Liver (tissue), 9 donors: ENCODE results near the gene RPS19BP1. TPM values are rescaled to one million over a fixed set of nuclear protein-coding genes. Genes with fewer than 3 reads are reported as not detected.

Experiments
- DNase-seq: peaks from one replicate; pipeline ENCODE4 v3.0.0-alpha.2; 2017; ENCODE audit warnings: low spot score
- H3K27ac ChIP-seq, 2 donors: one replicate each; pipeline ENCODE4 v1.7.0; 2013; ENCODE audit warnings: inconsistent platforms in 2 of 2, low read length in 2 of 2, control low read depth in 1 of 2, low read depth in 1 of 2, mild to moderate bottlenecking in 1 of 2
- H3K27me3 ChIP-seq, 4 donors: one replicate each; pipeline versions ENCODE4 v1.6.1 to v1.7.0; 2013; ENCODE audit warnings: low read length in 3 of 4, inconsistent platforms in 1 of 4, mild to moderate bottlenecking in 1 of 4, moderate library complexity in 1 of 4; ENCODE audit not compliant: control insufficient read depth in 4 of 4, insufficient read depth in 4 of 4
- H3K36me3 ChIP-seq, 4 donors: one replicate each; pipeline versions ENCODE4 v1.6.1 to v1.7.0; 2013; ENCODE audit warnings: low read length in 3 of 4, mild to moderate bottlenecking in 3 of 4, low read depth in 1 of 4, moderate library complexity in 1 of 4; ENCODE audit not compliant: control insufficient read depth in 4 of 4, insufficient read depth in 3 of 4
- H3K4me1 ChIP-seq, 4 donors: one replicate each; pipeline versions ENCODE4 v1.6.1 to v1.7.0; 2013; ENCODE audit warnings: low read length in 3 of 4, mild to moderate bottlenecking in 3 of 4, moderate library complexity in 1 of 4; ENCODE audit not compliant: control insufficient read depth in 4 of 4, insufficient read depth in 4 of 4
- H3K4me3 ChIP-seq, 3 donors: one replicate each; pipeline versions ENCODE4 v1.6.1 to v1.7.0; 2013; ENCODE audit warnings: low read length in 3 of 3, control low read depth in 1 of 3, low read depth in 1 of 3, mild to moderate bottlenecking in 1 of 3
- H3K9ac ChIP-seq, 2 donors: one replicate each; pipeline ENCODE4 v1.7.0; 2013; ENCODE audit warnings: low read length in 2 of 2, mild to moderate bottlenecking in 2 of 2, moderate library complexity in 2 of 2, control low read depth in 1 of 2, low read depth in 1 of 2
- H3K9me3 ChIP-seq, 4 donors: one replicate each; pipeline versions ENCODE4 v1.6.1 to v1.7.0; 2013; ENCODE audit warnings: low read length in 3 of 4; ENCODE audit not compliant: control insufficient read depth in 4 of 4
- ATF3 ChIP-seq: IDR thresholded peaks from 2 replicates; pipeline ENCODE4 v1.6.1; 2016; ENCODE audit warnings: antibody characterized with exemption
- CTCF ChIP-seq: fragments of 150-350 bp; IDR thresholded peaks from 2 replicates; pipeline ENCODE4 v1.5.1; 2017; ENCODE audit warnings: improper control_type of control experiment, low read depth, low read length; ENCODE audit not compliant: missing input control
- EGR1 ChIP-seq, 2 donors: IDR thresholded peaks; 2 replicates each; pipeline ENCODE4 v1.6.1; 2016 to 2018; ENCODE audit warnings: antibody characterized with exemption in 2 of 2, low read depth in 2 of 2
- FOXA1 ChIP-seq: IDR thresholded peaks from 2 replicates; pipeline ENCODE4 v1.6.1; 2016; ENCODE audit warnings: antibody characterized with exemption
- FOXA2 ChIP-seq: IDR thresholded peaks from 2 replicates; pipeline ENCODE4 v1.6.1; 2016; ENCODE audit warnings: antibody characterized with exemption
- HNF4G ChIP-seq: IDR thresholded peaks from 2 replicates; pipeline ENCODE4 v1.6.1; 2016; ENCODE audit warnings: antibody characterized with exemption
- JUND ChIP-seq, 2 donors: IDR thresholded peaks; 2 replicates each; pipeline ENCODE4 v1.6.1; 2016; ENCODE audit warnings: antibody characterized with exemption in 2 of 2
- MAX ChIP-seq: IDR thresholded peaks from 2 replicates; pipeline ENCODE4 v1.6.1; 2016; ENCODE audit warnings: antibody characterized with exemption
- NR2F2 ChIP-seq: IDR thresholded peaks from 2 replicates; pipeline ENCODE4 v1.6.1; 2016; ENCODE audit warnings: antibody characterized with exemption
- RAD21 ChIP-seq, 2 donors: IDR thresholded peaks; 2 replicates each; pipeline ENCODE4 v1.6.1; 2016; ENCODE audit warnings: antibody characterized with exemption in 2 of 2, mild to moderate bottlenecking in 2 of 2
- RXRA ChIP-seq, 2 donors: IDR thresholded peaks; 2 replicates each; pipeline ENCODE4 v1.6.1; 2017 to 2018; ENCODE audit warnings: antibody characterized with exemption in 2 of 2, mild to moderate bottlenecking in 1 of 2
- SP1 ChIP-seq: IDR thresholded peaks from 2 replicates; pipeline ENCODE4 v1.6.1; 2018; ENCODE audit warnings: antibody characterized with exemption, mild to moderate bottlenecking
- TAF1 ChIP-seq: conservative IDR thresholded peaks from 2 replicates; pipeline ENCODE4 v1.6.1; 2016; ENCODE audit warnings: antibody characterized with exemption, mild to moderate bottlenecking
- YY1 ChIP-seq: IDR thresholded peaks from 2 replicates; pipeline ENCODE4 v1.6.1; 2016; ENCODE audit warnings: antibody characterized with exemption, mild to moderate bottlenecking
- ZBTB33 ChIP-seq: IDR thresholded peaks from 2 replicates; pipeline ENCODE4 v1.6.1; 2016; ENCODE audit warnings: antibody characterized with exemption
- WGBS: extraction: QIAGEN DNeasy Blood & Tissue Kit; methylation state at CpG from one replicate; pipeline ENCODE4 v1.1.7; 2013; 5-methylcytosine and 5-hydroxymethylcytosine counted together
- polyA plus RNA-seq, 2 donors: library from polyadenylated mRNA; stranded (reverse) in 1 of 2; unstranded in 1 of 2; fragments of 200-250 nt in 1 of 2; fragments of >200 nt in 1 of 2; fragmentation: Nextera tagmentation in 1 of 2; extraction: Ambion mirVana in 1 of 2; gene quantifications; one replicate each; pipeline versions ENCODE4 v1.2.1 to v1.2.3, GENCODE V29; 2013 to 2015
- total RNA-seq, 2 donors: library from RNA; depleted of rRNA; stranded (reverse); fragments of >200 nt; gene quantifications; one replicate each; pipeline ENCODE4 v1.2.3, GENCODE V29; 2014
- donor health status: healthy.
- donor health status: healthy.
- donor health status: healthy.
- donor health status: healthy.
- donor health status: healthy.

Gene RPS19BP1
- total and polyA plus RNA-seq, 4 donors: 36.3 to 89.6 (median 63.3) TPM

- 80% methylated on average over 10 of the region's 10 CpGs for WGBS
- Histone ChIP-seq H3K27me3 (no peaks in the 10 kb centered on the region), H3K4me3 (no peak overlapping the region), H3K36me3 (peaks cover 7 to 32% (median 22%) of the 10 kb centered on the region in 4 donors), H3K9me3 (no peaks in the 10 kb centered on the region), H3K4me1 (peaks cover 13 to 65% (median 52%) of the 10 kb centered on the region in 4 donors), H3K9ac (no peak overlapping the region), H3K27ac (no peak overlapping the region)
- no peak for TF ChIP-seq RXRA (IDR thresholded peaks at IDR 0.05)
- no peak for TF ChIP-seq EGR1 (IDR thresholded peaks at IDR 0.05; ENCODE audit: low read depth in 2 of 2)
- no peak for TF ChIP-seq MAX
- TF ChIP-seq JUND (IDR thresholded peaks at IDR 0.05): no peak
- TF ChIP-seq NR2F2: no peak
- no peak for TF ChIP-seq FOXA2
- TF ChIP-seq ATF3: no peak
- no peak for TF ChIP-seq ZBTB33
- no peak for TF ChIP-seq SP1
- TF ChIP-seq FOXA1: no peak
- no peak for TF ChIP-seq YY1
- no peak for TF ChIP-seq TAF1
- no peak for TF ChIP-seq RAD21 (IDR thresholded peaks at IDR 0.05)
- DNase-seq: no peak
These were observed 7.5 kb downstream of the RPS19BP1 start for GRCh38 chr22:39524753-39525657.

- Histone ChIP-seq H3K9me3 (no peaks in the 10 kb centered on the region), H3K27ac (no peak overlapping the region), H3K36me3 (peaks cover 4 to 26% (median 21%) of the 10 kb centered on the region in 4 donors), H3K4me3 (no peak overlapping the region), H3K27me3 (no peaks in the 10 kb centered on the region), H3K4me1 (peaks cover 8 to 61% (median 47%) of the 10 kb centered on the region in 4 donors), H3K9ac (no peak overlapping the region)
- TF ChIP-seq CTCF: no peak
- TF ChIP-seq YY1: no peak
- no peak for TF ChIP-seq HNF4G
- no peak for TF ChIP-seq EGR1 (IDR thresholded peaks at IDR 0.05; ENCODE audit: low read depth in 2 of 2)
- TF ChIP-seq MAX: no peak
- TF ChIP-seq RXRA (IDR thresholded peaks at IDR 0.05): peak in 1 of 2 donors; percentile 16
- TF ChIP-seq FOXA1: no peak
- WGBS: 83% methylated on average over 13 of the region's 13 CpGs
- no peak for DNase-seq
These were observed 8.3 kb downstream of the RPS19BP1 start for GRCh38 chr22:39524089-39524752.
